ENCODE results near the gene MFAP3.

The MFAP3 gene

DNA sequence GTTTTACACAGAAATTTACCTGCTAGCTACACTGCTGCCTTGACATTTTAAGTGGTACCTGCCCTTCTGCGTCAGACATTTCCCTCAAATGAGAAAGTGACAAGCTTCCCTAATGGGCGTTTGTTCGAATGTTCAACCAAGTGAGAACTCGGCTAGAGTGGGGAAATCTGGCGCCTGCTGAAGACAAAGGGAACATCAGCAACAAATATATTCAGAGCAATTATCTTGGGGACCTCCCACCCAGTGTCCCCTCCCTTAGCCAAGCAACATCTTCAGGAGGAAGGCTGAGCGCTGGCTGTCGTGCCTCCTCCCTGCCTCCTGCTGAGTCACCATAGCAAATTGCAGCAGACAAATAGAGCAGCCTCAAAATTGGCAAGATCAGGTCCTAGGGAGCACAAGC is 57.1 kb downstream of the MFAP3 start:
- no peaks in the 10 kb centered on the region for H3K27me3 ChIP-seq (ENCODE audit: insufficient read depth, low read depth)
- H3K4me1 ChIP-seq (ENCODE audit: low read depth, poor library complexity, severe bottlenecking) = no peaks in the 10 kb centered on the region
- H3K4me2 ChIP-seq = no peak overlapping the region
- no peak overlapping the region for H2AFZ ChIP-seq (ENCODE audit: low read depth)
- H3K79me2 ChIP-seq (ENCODE audit: insufficient read depth, low read depth) = no peaks in the 10 kb centered on the region
- TF ChIP-seq, protein P1, sequence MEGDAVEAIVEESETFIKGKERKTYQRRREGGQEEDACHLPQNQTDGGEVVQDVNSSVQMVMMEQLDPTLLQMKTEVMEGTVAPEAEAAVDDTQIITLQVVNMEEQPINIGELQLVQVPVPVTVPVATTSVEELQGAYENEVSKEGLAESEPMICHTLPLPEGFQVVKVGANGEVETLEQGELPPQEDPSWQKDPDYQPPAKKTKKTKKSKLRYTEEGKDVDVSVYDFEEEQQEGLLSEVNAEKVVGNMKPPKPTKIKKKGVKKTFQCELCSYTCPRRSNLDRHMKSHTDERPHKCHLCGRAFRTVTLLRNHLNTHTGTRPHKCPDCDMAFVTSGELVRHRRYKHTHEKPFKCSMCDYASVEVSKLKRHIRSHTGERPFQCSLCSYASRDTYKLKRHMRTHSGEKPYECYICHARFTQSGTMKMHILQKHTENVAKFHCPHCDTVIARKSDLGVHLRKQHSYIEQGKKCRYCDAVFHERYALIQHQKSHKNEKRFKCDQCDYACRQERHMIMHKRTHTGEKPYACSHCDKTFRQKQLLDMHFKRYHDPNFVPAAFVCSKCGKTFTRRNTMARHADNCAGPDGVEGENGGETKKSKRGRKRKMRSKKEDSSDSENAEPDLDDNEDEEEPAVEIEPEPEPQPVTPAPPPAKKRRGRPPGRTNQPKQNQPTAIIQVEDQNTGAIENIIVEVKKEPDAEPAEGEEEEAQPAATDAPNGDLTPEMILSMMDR (conservative IDR thresholded peaks at IDR 0.05; ENCODE audit: low read depth, low read length) = no peak
- H3K4me3 ChIP-seq (IDR thresholded peaks at IDR 0.05; ENCODE audit: insufficient read depth, low read depth, low read length) = no peak overlapping the region
- no peaks in the 10 kb centered on the region for H3K36me3 ChIP-seq (ENCODE audit: insufficient read depth)
- H4K20me1 ChIP-seq (ENCODE audit: insufficient read depth) = no peaks in the 10 kb centered on the region
- H3K27ac ChIP-seq = no peak overlapping the region
- no peak overlapping the region for H3K9ac ChIP-seq

- no peaks in the 10 kb centered on the region for H3K79me2 ChIP-seq (ENCODE audit: insufficient read depth, low read depth)
- H3K36me3 ChIP-seq (ENCODE audit: insufficient read depth) = no peaks in the 10 kb centered on the region
- H2AFZ ChIP-seq (ENCODE audit: low read depth) = no peak overlapping the region
- no peak overlapping the region for H3K27ac ChIP-seq
- H3K4me2 ChIP-seq = no peak overlapping the region
- H3K27me3 ChIP-seq (ENCODE audit: insufficient read depth, low read depth) = no peaks in the 10 kb centered on the region
- H3K4me3 ChIP-seq (IDR thresholded peaks at IDR 0.05; ENCODE audit: insufficient read depth, low read depth, low read length) = no peak overlapping the region
- TF ChIP-seq, protein P1 (conservative IDR thresholded peaks at IDR 0.05; ENCODE audit: low read depth, low read length) = no peak
- H4K20me1 ChIP-seq (ENCODE audit: insufficient read depth) = no peaks in the 10 kb centered on the region
- no peak overlapping the region for H3K9ac ChIP-seq
- H3K4me1 ChIP-seq (ENCODE audit: low read depth, poor library complexity, severe bottlenecking) = no peaks in the 10 kb centered on the region
Observed at GRCh38 chr5:154097031-154097430, 58.3 kb downstream of the MFAP3 start.

GRCh38 chr5:154098465-154098864 is 59.7 kb downstream of the MFAP3 start:
- TF ChIP-seq, protein P1 (conservative IDR thresholded peaks at IDR 0.05; ENCODE audit: low read depth, low read length) = no peak
- H3K4me2 ChIP-seq = no peak overlapping the region
- H3K27me3 ChIP-seq (ENCODE audit: insufficient read depth, low read depth) = no peaks in the 10 kb centered on the region
- no peak overlapping the region for H2AFZ ChIP-seq (ENCODE audit: low read depth)
- no peaks in the 10 kb centered on the region for H4K20me1 ChIP-seq (ENCODE audit: insufficient read depth)
- H3K79me2 ChIP-seq (ENCODE audit: insufficient read depth, low read depth) = no peaks in the 10 kb centered on the region
- H3K9ac ChIP-seq = no peak overlapping the region
- H3K4me3 ChIP-seq (IDR thresholded peaks at IDR 0.05; ENCODE audit: insufficient read depth, low read depth, low read length) = no peak overlapping the region
- no peaks in the 10 kb centered on the region for H3K36me3 ChIP-seq (ENCODE audit: insufficient read depth)
- H3K27ac ChIP-seq = no peak overlapping the region
- no peaks in the 10 kb centered on the region for H3K4me1 ChIP-seq (ENCODE audit: low read depth, poor library complexity, severe bottlenecking)

DNA sequence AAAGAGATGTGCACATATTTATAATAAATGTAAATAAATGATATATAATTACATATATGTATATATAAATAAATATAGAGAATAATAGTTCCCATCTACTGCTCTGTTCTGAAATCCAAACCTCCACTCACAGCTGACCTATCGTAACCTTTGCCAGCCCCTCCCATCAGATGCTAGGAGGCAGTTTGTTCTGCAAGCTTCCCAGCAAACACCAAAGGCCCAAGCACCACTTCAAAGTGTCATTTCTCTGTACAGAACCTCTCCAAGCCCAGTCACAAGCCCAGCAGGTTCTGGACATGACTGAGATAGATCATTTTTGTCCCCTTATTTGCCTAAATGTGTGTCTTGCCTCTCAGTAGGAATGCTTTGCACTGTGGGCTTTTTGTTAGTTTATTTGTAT is 62.4 kb downstream of the MFAP3 start:
- Histone ChIP-seq H3K4me3 (IDR thresholded peaks at IDR 0.05; ENCODE audit: insufficient read depth, low read depth, low read length) (no peak overlapping the region), H3K4me1 (ENCODE audit: low read depth, poor library complexity, severe bottlenecking) (no peaks in the 10 kb centered on the region), H3K4me2 (no peak overlapping the region), H4K20me1 (ENCODE audit: insufficient read depth) (no peaks in the 10 kb centered on the region), H3K27ac (no peak overlapping the region), H3K9ac (no peak overlapping the region), H3K36me3 (ENCODE audit: insufficient read depth) (no peaks in the 10 kb centered on the region), H3K79me2 (ENCODE audit: insufficient read depth, low read depth) (no peaks in the 10 kb centered on the region), H3K27me3 (ENCODE audit: insufficient read depth, low read depth) (no peaks in the 10 kb centered on the region), H2AFZ (ENCODE audit: low read depth) (no peak overlapping the region)
- TF ChIP-seq, protein P1 (conservative IDR thresholded peaks at IDR 0.05; ENCODE audit: low read depth, low read length) = no peak
